GM12872 (cell line): ENCODE results near the gene SH3BGRL.

Experiments used
- TF ChIP-seq, protein P1 (sequence below): IDR thresholded peaks from 3 replicates; pipeline ENCODE4 v1.5.1; 2011; ENCODE audit warnings: low read depth, mild to moderate bottlenecking, low read length, moderate library complexity; ENCODE audit not compliant: insufficient read depth

SH3BGRL gene

DNA sequence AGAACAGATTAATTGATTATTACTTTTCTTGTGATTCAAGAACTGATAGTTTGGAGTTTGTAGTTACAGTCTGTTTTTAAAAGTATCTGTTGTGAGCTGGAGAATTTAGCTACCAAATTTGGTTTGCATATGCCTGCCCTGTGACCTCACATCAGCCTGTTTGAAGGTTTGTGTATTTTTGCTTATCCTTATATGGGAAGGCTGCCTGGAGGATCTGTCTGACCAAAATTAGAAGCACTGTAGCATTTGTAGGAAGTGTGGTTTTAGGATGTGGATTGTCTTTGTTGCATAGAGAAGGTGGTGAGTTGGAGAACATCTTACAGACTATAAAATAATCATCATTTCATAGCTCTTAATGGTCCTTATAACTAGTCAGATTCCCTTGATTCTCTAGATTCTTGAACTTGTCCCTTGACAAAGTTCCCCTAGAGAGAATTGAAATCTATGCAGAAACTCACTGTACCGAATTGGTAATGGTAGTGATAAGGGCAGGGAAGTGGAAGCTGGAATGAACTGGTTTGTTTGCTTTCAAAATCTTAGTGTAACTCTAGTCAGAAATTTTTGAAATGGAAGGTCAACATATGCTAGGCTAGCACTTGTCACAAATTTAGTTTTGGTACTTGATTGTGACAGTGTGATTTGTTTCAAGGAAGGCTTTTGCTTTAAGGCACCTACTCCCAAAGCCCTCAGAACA is 57.3 kb downstream of the SH3BGRL start:
- TF ChIP-seq, protein P1, sequence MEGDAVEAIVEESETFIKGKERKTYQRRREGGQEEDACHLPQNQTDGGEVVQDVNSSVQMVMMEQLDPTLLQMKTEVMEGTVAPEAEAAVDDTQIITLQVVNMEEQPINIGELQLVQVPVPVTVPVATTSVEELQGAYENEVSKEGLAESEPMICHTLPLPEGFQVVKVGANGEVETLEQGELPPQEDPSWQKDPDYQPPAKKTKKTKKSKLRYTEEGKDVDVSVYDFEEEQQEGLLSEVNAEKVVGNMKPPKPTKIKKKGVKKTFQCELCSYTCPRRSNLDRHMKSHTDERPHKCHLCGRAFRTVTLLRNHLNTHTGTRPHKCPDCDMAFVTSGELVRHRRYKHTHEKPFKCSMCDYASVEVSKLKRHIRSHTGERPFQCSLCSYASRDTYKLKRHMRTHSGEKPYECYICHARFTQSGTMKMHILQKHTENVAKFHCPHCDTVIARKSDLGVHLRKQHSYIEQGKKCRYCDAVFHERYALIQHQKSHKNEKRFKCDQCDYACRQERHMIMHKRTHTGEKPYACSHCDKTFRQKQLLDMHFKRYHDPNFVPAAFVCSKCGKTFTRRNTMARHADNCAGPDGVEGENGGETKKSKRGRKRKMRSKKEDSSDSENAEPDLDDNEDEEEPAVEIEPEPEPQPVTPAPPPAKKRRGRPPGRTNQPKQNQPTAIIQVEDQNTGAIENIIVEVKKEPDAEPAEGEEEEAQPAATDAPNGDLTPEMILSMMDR = no peak

DNA sequence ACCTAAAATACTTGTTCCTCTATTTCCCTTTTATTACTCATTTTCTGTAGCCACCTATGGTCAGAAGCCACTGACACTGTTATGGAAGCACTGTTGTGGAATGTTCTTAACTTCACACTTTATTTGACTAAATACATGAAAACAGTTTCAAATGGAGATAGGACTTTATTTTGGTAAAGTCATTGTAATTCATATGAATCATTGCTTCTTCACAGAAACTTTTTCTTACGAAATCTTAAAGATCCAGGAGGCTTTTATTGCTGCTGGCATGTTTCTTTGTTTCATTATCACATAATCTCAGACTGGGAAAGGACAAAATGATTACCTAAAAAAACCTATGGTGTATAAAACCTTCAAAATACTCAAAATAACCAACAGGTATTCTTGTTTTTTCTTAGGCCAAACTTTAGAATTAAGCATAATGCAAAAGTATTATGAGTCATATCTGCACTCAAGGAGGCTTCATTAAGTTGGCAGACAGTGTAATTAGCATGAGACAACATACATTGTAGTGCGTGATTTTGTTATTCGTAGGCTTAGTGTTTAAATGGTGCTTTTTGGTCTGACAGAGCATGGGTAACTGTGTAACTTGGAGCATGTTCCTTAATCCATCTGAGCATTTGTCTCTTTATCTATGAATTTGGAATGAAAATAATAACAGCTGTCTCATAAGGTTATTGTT is 58.0 kb downstream of the SH3BGRL start:
- TF ChIP-seq, protein P1 = no peak

DNA sequence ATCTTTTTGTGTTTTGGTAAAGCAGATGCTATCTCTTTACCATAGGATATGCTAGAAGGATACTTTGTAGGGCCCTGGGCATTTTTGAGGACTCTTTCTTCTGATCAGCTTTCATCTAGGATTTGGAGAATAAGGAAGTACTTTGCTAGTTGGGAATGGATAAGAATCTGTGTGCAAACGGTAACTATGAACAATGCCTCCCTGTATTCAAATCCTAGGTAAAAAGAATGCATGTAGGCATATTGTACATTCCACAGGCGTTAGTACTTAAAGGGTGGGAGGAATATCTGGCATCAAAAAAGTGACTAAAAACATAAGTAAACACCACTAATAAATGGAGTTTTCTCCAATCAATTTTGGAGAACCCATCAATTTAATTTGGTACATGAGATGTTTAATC is 59.7 kb downstream of the SH3BGRL start:
- TF ChIP-seq, protein P1 = no peak

DNA sequence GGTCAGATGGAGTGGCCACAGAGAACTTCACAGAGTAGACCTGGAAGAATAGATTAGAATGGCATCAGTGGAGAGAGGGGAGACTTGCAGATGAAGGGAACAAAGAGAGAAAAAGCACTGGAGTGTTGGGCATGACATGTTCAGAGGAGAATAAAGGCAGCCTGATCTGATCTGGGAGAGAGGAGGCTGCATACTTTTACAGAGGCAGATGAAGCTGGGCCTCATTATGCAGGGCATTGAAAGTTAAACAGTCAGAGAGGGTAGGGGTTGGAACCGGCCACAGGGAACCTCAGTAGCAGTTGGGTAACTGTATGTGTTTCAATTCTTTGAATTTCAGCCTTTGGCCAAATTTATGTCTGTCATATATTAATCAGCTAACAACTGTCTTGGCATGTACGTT is 61.2 kb downstream of the SH3BGRL start:
- TF ChIP-seq, protein P1 = no peak

DNA sequence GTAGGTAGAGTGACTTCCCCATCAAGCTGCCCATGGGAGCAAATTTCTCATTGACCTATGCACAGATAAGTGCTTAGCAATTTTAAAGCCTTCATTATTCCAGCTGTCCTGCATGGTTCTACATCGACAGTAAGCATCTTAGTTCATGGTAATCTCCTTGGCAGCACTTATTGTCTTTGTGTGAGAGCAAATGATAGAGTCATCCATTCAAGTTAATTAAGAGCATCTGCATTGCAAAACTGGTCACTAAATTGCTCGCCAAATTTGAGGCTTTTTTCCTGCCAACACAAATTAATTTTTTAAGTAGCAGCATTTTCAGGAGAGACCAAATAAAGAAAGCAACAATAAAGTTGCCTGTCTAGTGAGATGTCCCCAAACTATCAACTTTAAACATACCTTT is 76.7 kb downstream of the SH3BGRL start:
- TF ChIP-seq, protein P1 = no peak

DNA sequence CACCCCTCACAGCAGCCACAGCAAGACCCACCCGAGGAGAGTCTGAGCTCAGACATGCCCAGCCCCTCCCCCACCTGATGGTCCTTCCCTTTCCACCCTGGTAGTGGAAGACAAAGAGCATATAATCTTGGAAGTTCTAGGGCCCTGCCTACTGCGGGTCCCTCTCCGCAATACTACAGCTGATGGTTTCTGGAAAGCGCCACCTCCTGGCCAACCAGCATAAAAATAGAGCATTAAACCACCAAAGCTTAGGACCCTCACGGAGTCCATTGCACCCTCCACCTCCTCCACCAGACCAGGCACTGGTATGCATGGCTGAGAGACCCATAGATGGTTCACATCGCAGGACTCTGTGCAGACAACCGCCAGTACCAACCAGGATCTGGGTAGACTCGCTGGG is 78.2 kb downstream of the SH3BGRL start:
- TF ChIP-seq, protein P1 = no peak

DNA sequence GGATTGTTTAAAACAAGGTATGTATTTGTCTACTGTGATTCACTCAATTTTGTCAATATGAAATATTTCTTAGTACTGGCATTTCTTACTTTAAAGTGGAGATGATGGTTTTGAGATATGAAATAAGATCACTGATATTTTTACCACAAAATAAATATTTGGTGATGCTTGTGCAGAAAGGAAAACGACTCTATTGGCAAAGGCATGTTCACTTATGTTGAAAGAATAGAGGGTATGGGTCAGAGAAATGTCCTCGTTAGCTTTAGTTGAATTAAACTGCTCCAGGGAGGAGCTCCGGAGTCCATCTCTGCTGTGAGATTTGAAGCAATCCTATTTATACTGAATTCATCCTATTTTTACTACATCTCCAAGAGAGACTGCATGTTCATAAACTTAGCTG is 84.2 kb downstream of the SH3BGRL start:
- TF ChIP-seq, protein P1 = no peak
